RWPE1 (cell line): ENCODE data around the gene PHACTR4.
"Not testable (repeated sequence)": the region's sequence is repeated elsewhere in the genome, so short reads cannot be mapped to it uniquely, and the experiment has no call there.

Source experiments
- CTCF ChIA-PET: fragments of 350-600 bp; sonication (Branson Sonifier 250); formaldehyde crosslinking; extraction: SDS; loops from one replicate; lab custom pipeline; 2021; lab: Yijun Ruan, JAX
- POLR2A ChIA-PET: fragments of 400-600 bp; formaldehyde crosslinking; extraction: SDS; loops from one replicate; lab custom pipeline; 2020; ENCODE audit warnings: antibody characterized with exemption; ENCODE audit not compliant: low non-redundant PET; lab: Yijun Ruan, JAX
- DNase-seq: peaks from one replicate; pipeline ENCODE4 v3.0.0; 2012; ENCODE audit warnings: low spot score
- H3K27ac ChIP-seq: fragments of 450-650 bp; 2 replicates; pipeline ENCODE4 v1.5.1; 2017
- CTCF ChIP-seq: fragments of 450-650 bp; conservative IDR thresholded peaks from 2 replicates; pipeline ENCODE4 v1.5.1; 2017; ENCODE audit warnings: low read depth, mild to moderate bottlenecking

PHACTR4 gene

GRCh38 chr1:28343405-28343804, 26.1 kb upstream of the PHACTR4 start:
- H3K27ac ChIP-seq: no peak overlapping the region
- DNase-seq: peak; percentile 59
- POLR2A ChIA-PET: interaction anchor here (0.6 kb wide), 2 partner anchors 17 to 95 kb away, joined by 4 read pairs; no protein-coding TSS in a partner anchor
- no peak for TF ChIP-seq CTCF
- CTCF ChIA-PET: no interaction called here

GRCh38 chr1:28353248-28353810, 16.2 kb upstream of the PHACTR4 start:
- CTCF ChIA-PET: interaction anchor here (0.6 to 2.1 kb wide), 2 partner anchors 104 to 105 kb away, joined by 3 to 6 read pairs; no protein-coding TSS in a partner anchor

GRCh38 chr1:28354121-28354520, 15.4 kb upstream of the PHACTR4 start:
- no peak for DNase-seq
- CTCF ChIA-PET: interaction anchor here (0.7 to 2.1 kb wide), 2 partner anchors 13 to 105 kb away, joined by 3 to 6 read pairs; no protein-coding TSS in a partner anchor

More at GRCh38 chr1:28353248-28353810, 16.2 kb upstream of the PHACTR4 start:
- peak overlapping the region; percentile 69 for H3K27ac ChIP-seq
- not testable (repeated sequence) for DNase-seq
- POLR2A ChIA-PET: interaction anchor here (1.0 kb wide), 1 partner anchor 24 kb away, joined by 5 read pairs; the partner anchor contains the start of gene MED18

GRCh38 chr1:28358716-28359115, 10.8 kb upstream of the PHACTR4 start:
- ChIA-PET POLR2A (no interaction called here), CTCF (interaction anchor here (0.5 to 1.2 kb wide), 3 partner anchors 30 to 71 kb away, joined by 3 to 4 read pairs (median 3); no protein-coding TSS in a partner anchor)
- TF ChIP-seq CTCF: no peak
- no peak for DNase-seq
- no peak overlapping the region for H3K27ac ChIP-seq

More at GRCh38 chr1:28354121-28354520, 15.4 kb upstream of the PHACTR4 start:
- peak overlapping the region; percentile 49 for H3K27ac ChIP-seq
- POLR2A ChIA-PET: interaction anchor here (0.8 to 1.0 kb wide), 2 partner anchors 25 kb away, joined by 3 to 5 read pairs; partner anchors contain the start of gene MED18
- no peak for TF ChIP-seq CTCF

- POLR2A ChIA-PET: interaction anchor here (1.0 kb wide), 1 partner anchor 31 kb away, joined by 3 read pairs; the partner anchor contains the start of gene MED18
- no peak overlapping the region for H3K27ac ChIP-seq
- TF ChIP-seq CTCF: peak; percentile 76
- DNase-seq: peak; percentile 63
- CTCF ChIA-PET: interaction anchor here (0.5 to 1.9 kb wide), 13 partner anchors 22 to 901 kb away, joined by 3 to 10 read pairs (median 3); no protein-coding TSS in a partner anchor
Measured at GRCh38 chr1:28359592-28360239, 9.8 kb upstream of the PHACTR4 start.

GRCh38 chr1:28364888-28365287, 4.7 kb upstream of the PHACTR4 start:
- CTCF ChIA-PET: interaction anchor here (0.5 to 0.9 kb wide), 2 partner anchors 97 to 238 kb away, joined by 3 to 5 read pairs; no protein-coding TSS in a partner anchor
- TF ChIP-seq CTCF: no peak
- H3K27ac ChIP-seq: no peak overlapping the region
- POLR2A ChIA-PET: interaction anchor here (1.4 kb wide), 1 partner anchor 36 kb away, joined by 6 read pairs; the partner anchor contains the start of gene MED18
- no peak for DNase-seq
